Mucosa of descending colon (tissue), 3 donors: ENCODE measurements around the gene IGF1. TPM values are rescaled to one million over a fixed set of nuclear protein-coding genes. Genes with fewer than 3 reads are reported as not detected.

ENCODE experiments used
- ATAC-seq: fragments of 200-7000 bp; cut with Tn5 transposase; one replicate; pipeline ENCODE4 v1.9.1; 2020; ENCODE audit warnings: mild to moderate bottlenecking, moderate library complexity
- DNase-seq, 3 donors: peaks; one replicate each; pipeline ENCODE4 v3.0.0-alpha.2; 2020
- H3K36me3 ChIP-seq: fragments of 200-600 bp; one replicate; pipeline ENCODE4 v1.8.0; 2021; ENCODE audit warnings: low read depth, mild to moderate bottlenecking
- H3K4me1 ChIP-seq: fragments of 200-600 bp; one replicate; pipeline ENCODE4 v1.8.0; 2021; ENCODE audit warnings: low read depth, mild to moderate bottlenecking
- H3K4me3 ChIP-seq: fragments of 200-600 bp; one replicate; pipeline ENCODE4 v1.8.0; 2021; ENCODE audit warnings: mild to moderate bottlenecking
- H3K9me3 ChIP-seq: fragments of 200-600 bp; one replicate; pipeline ENCODE4 v1.8.0; 2021; ENCODE audit warnings: mild to moderate bottlenecking
- CTCF ChIP-seq: fragments of 200-600 bp; IDR thresholded peaks from one replicate; pipeline ENCODE4 v1.8.0; 2022; ENCODE audit warnings: antibody characterized with exemption, mild to moderate bottlenecking
- intact Hi-C, 2 donors: fragments of 100-400 bp; cut with DNase I in 1 of 2; cut with micrococcal nuclease in 1 of 2; formaldehyde crosslinking; loops; one replicate each; pipeline versions ENCODE4 v1.11.0 to v1.11.1; 2022; cut with DNase I, micrococcal nuclease
- total RNA-seq, 3 donors: library from RNA; stranded (reverse); fragmentation: NEBNext Ultra II Directional in 2 of 3; extraction: Animal tissue kit (Norgen Biotek cat#: 25700) in 2 of 3; gene quantifications; one replicate each; pipeline versions ENCODE4 v1.2.1 to v1.2.4, GENCODE V29; 2021 to 2023
- donor health status: DM: no; HTN: no; CAD: no; lungs with moderate emphysema.
- donor health status: DM: no; HTN: no; CAD: no.
- donor health status: DM: no; HTN: yes; CAD: no.

Gene IGF1
- total RNA-seq, 3 donors from 2014 or later: 2.5 to 12.6 (median 9.4) TPM

- Histone ChIP-seq H3K9me3 (no peaks in the 10 kb centered on the region), H3K4me3 (no peak overlapping the region), H3K36me3 (no peaks in the 10 kb centered on the region), H3K4me1 (no peaks in the 10 kb centered on the region)
- no peak for TF ChIP-seq CTCF
- no peak for DNase-seq
- intact Hi-C loops: no loop called here
- no peak for ATAC-seq
These were observed 24.5 kb upstream of the IGF1 start for GRCh38 chr12:102504871-102505270.

GRCh38 chr12:102504280-102504679, 23.9 kb upstream of the IGF1 start:
- ATAC-seq (peak; percentile 22), DNase-seq (no peak)
- intact Hi-C loops: no loop called here
- Histone ChIP-seq H3K36me3 (no peaks in the 10 kb centered on the region), H3K4me1 (no peaks in the 10 kb centered on the region), H3K4me3 (no peak overlapping the region), H3K9me3 (no peaks in the 10 kb centered on the region)
- no peak for TF ChIP-seq CTCF

- TF ChIP-seq CTCF: no peak
- DNase-seq (no peak), ATAC-seq (no peak)
- Histone ChIP-seq H3K4me3 (no peak overlapping the region), H3K9me3 (no peaks in the 10 kb centered on the region), H3K36me3 (no peaks in the 10 kb centered on the region), H3K4me1 (no peaks in the 10 kb centered on the region)
- intact Hi-C loops: no loop called here
These were observed 23.5 kb upstream of the IGF1 start for GRCh38 chr12:102503831-102504230.

- intact Hi-C loops: no loop called here
- Histone ChIP-seq H3K4me1 (no peaks in the 10 kb centered on the region), H3K9me3 (no peaks in the 10 kb centered on the region), H3K4me3 (no peak overlapping the region), H3K36me3 (no peaks in the 10 kb centered on the region)
- DNase-seq: no peak
- no peak for TF ChIP-seq CTCF
- ATAC-seq: peak; percentile 19
These were observed 22.8 kb upstream of the IGF1 start for GRCh38 chr12:102503056-102503681.

GRCh38 chr12:102501773-102502172, 21.4 kb upstream of the IGF1 start:
- intact Hi-C loops: no loop called here
- ATAC-seq: no peak

More at GRCh38 chr12:102501773-102502172, 21.4 kb upstream of the IGF1 start:
- Histone ChIP-seq H3K4me3 (no peak overlapping the region), H3K4me1 (no peaks in the 10 kb centered on the region), H3K9me3 (no peaks in the 10 kb centered on the region), H3K36me3 (no peaks in the 10 kb centered on the region)
- DNase-seq: no peak
- TF ChIP-seq CTCF: no peak
